ACC112 (cell line): Measurements from ENCODE around the gene KHDC4.

Experiments used
- H2AFZ ChIP-seq: fragments of 200-600 bp; sonication (generic); one replicate; pipeline ENCODE4 v1.6.0; 2017; ENCODE audit warnings: antibody characterized with exemption, low read length; ENCODE audit not compliant: unreplicated experiment
- H3K27ac ChIP-seq: fragments of 200-600 bp; sonication (generic); 2 replicates; pipeline ENCODE4 v1.5.1; 2014; ENCODE audit warnings: low read depth, mild to moderate bottlenecking, antibody characterized with exemption, low read length, moderate library complexity
- H3K27me3 ChIP-seq: fragments of 200-600 bp; sonication (generic); 2 replicates; pipeline ENCODE4 v1.6.1; 2014; ENCODE audit warnings: mild to moderate bottlenecking, antibody characterized with exemption, low read length, moderate library complexity, mixed read lengths; ENCODE audit not compliant: insufficient read depth
- H3K36me3 ChIP-seq: fragments of 200-600 bp; sonication (generic); 2 replicates; pipeline ENCODE4 v1.6.1; 2016; ENCODE audit warnings: mild to moderate bottlenecking, antibody characterized with exemption, low read length, moderate library complexity, mixed read lengths; ENCODE audit not compliant: insufficient read depth
- H3K4me1 ChIP-seq: fragments of 200-600 bp; sonication (generic); one replicate; pipeline ENCODE4 v1.6.1; 2016; ENCODE audit warnings: low read length, mixed read lengths; ENCODE audit not compliant: insufficient read depth, unreplicated experiment, control insufficient read depth
- H3K4me3 ChIP-seq: fragments of 200-600 bp; sonication (generic); 2 replicates; pipeline ENCODE4 v1.5.1; 2014; ENCODE audit warnings: mild to moderate bottlenecking, low read depth, low read length
- H3K79me2 ChIP-seq: fragments of 200-600 bp; sonication (generic); one replicate; pipeline ENCODE4 v1.6.0; 2016; ENCODE audit warnings: low read length; ENCODE audit not compliant: control insufficient read depth, unreplicated experiment, insufficient read depth

Gene KHDC4

GRCh38 chr1:155954645-155955044, 20.4 kb upstream of the KHDC4 start:
- H3K36me3 ChIP-seq: peaks cover 31% of the 10 kb centered on the region
- no peaks in the 10 kb centered on the region for H3K27me3 ChIP-seq
- H2AFZ ChIP-seq: no peak overlapping the region
- no peaks in the 10 kb centered on the region for H3K4me1 ChIP-seq
- H3K27ac ChIP-seq: no peak overlapping the region
- no peak overlapping the region for H3K4me3 ChIP-seq
- no peaks in the 10 kb centered on the region for H3K79me2 ChIP-seq

GRCh38 chr1:155952505-155952890, 18.3 kb upstream of the KHDC4 start:
- Histone ChIP-seq H3K4me1 (no peaks in the 10 kb centered on the region), H3K27me3 (no peaks in the 10 kb centered on the region), H3K27ac (no peak overlapping the region), H3K4me3 (no peak overlapping the region), H3K79me2 (no peaks in the 10 kb centered on the region), H2AFZ (no peak overlapping the region), H3K36me3 (peaks cover 30% of the 10 kb centered on the region)

- H3K79me2 ChIP-seq: no peaks in the 10 kb centered on the region
- H3K4me3 ChIP-seq: no peak overlapping the region
- H3K27me3 ChIP-seq: no peaks in the 10 kb centered on the region
- H3K4me1 ChIP-seq: no peaks in the 10 kb centered on the region
- no peak overlapping the region for H2AFZ ChIP-seq
- H3K36me3 ChIP-seq: peaks cover 25% of the 10 kb centered on the region
- no peak overlapping the region for H3K27ac ChIP-seq
These were observed 17.7 kb upstream of the KHDC4 start for GRCh38 chr1:155951753-155952504.

- Histone ChIP-seq H2AFZ (no peak overlapping the region), H3K27me3 (no peaks in the 10 kb centered on the region), H3K4me3 (no peak overlapping the region), H3K27ac (no peak overlapping the region), H3K36me3 (peaks cover 35% of the 10 kb centered on the region), H3K4me1 (no peaks in the 10 kb centered on the region), H3K79me2 (no peaks in the 10 kb centered on the region)
These were observed 16.6 kb upstream of the KHDC4 start for GRCh38 chr1:155950829-155951228.

GRCh38 chr1:155947741-155948140, 13.5 kb upstream of the KHDC4 start:
- H3K27me3 ChIP-seq: no peaks in the 10 kb centered on the region
- H3K36me3 ChIP-seq: peaks cover 28% of the 10 kb centered on the region; the same call in 1 of the 2 replicates
- H3K27ac ChIP-seq: no peak overlapping the region
- no peak overlapping the region for H3K4me3 ChIP-seq
- no peaks in the 10 kb centered on the region for H3K4me1 ChIP-seq
- no peaks in the 10 kb centered on the region for H3K79me2 ChIP-seq
- H2AFZ ChIP-seq: no peak overlapping the region

DNA sequence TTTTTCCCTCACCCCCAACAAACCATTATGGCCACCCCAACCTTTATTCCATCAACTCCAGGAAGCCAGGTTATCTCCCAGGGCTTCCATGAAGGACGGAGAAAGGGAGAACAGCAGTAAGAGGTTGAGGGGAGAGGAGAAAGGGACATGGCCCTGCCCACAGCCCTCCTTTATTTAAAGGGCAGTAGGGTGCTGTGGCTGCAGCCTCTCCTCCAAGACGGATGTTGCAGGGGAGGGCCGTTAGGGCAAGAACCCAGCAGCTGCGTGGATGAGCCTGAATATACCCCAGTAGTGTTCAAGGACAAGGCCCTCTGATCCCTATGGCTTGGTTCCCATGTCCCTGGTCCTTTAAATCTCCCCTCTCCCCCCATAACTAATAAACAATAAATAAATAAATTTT, 13.1 kb upstream of the KHDC4 start:
- H3K4me1 ChIP-seq: peaks cover under 1% of the 10 kb centered on the region
- H2AFZ ChIP-seq: no peak overlapping the region
- H3K4me3 ChIP-seq: no peak overlapping the region
- no peaks in the 10 kb centered on the region for H3K27me3 ChIP-seq
- no peaks in the 10 kb centered on the region for H3K79me2 ChIP-seq
- H3K27ac ChIP-seq: no peak overlapping the region
- peaks cover 28% of the 10 kb centered on the region; the same call in 1 of the 2 replicates for H3K36me3 ChIP-seq

DNA sequence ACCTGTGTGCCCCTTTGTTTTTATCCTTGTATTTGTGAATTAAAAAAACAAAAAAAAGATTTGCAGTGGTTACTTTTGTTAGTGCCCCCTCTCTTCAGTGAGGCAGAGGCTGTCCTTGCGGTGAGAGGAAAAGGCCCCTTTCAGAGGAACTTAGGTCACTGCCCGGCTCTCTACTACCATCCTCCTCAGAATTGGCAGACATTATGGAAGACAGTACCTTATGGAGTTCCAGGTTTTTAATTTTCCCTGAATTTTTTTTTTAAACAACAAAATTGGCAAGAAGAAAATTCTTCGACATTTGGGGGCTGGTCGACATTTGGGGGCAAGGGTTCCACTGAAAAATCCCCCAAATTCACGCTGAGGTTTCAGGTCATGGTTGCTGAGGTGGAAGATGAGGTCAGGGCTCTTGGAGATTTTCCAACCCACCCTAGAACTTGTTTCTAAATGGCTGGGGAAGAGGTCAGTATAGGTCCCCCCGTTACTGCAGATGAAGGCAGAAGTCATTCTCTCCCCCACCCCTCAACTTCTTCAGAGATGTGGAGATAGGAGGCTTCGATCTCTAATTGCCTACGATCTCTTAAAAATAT, 12.5 kb upstream of the KHDC4 start:
- Histone ChIP-seq H3K36me3 (peaks cover 28% of the 10 kb centered on the region; the same call in 1 of the 2 replicates), H3K27me3 (no peaks in the 10 kb centered on the region), H2AFZ (no peak overlapping the region), H3K79me2 (no peaks in the 10 kb centered on the region), H3K27ac (no peak overlapping the region), H3K4me1 (peaks cover 6% of the 10 kb centered on the region), H3K4me3 (no peak overlapping the region)

GRCh38 chr1:155944444-155944799, 10.2 kb upstream of the KHDC4 start:
- Histone ChIP-seq H3K27ac (no peak overlapping the region), H3K36me3 (peaks cover 17% of the 10 kb centered on the region; the same call in 1 of the 2 replicates), H3K4me1 (peaks cover 24% of the 10 kb centered on the region), H2AFZ (no peak overlapping the region), H3K79me2 (no peaks in the 10 kb centered on the region), H3K4me3 (no peak overlapping the region), H3K27me3 (no peaks in the 10 kb centered on the region)

DNA sequence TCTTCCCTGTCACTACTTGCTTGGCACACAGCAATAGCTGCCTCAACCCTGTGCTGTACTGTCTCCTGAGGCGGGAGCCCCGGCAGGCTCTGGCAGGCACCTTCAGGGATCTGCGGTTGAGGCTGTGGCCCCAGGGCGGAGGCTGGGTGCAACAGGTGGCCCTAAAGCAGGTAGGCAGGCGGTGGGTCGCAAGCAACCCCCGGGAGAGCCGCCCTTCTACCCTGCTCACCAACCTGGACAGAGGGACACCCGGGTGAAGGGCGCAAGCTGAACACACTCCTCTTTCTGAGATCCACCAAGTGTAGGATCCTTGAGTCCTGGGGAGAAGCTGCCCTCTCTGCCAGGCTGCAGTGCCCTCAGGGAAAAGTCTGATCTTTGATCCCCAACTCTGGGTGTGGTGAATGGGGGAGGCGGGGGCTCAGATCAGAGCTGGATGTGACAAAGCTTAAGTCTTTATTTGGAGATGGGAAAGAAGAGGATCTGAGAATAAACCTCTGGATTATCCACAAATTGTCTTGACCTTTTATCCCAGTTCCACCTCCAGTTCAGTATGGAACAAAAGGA, 8.4 kb upstream of the KHDC4 start:
- no peak overlapping the region for H2AFZ ChIP-seq
- peaks cover 11% of the 10 kb centered on the region; the same call in 1 of the 2 replicates for H3K36me3 ChIP-seq
- peaks cover 24% of the 10 kb centered on the region for H3K4me1 ChIP-seq
- H3K79me2 ChIP-seq: no peaks in the 10 kb centered on the region
- H3K4me3 ChIP-seq: no peak overlapping the region
- no peak overlapping the region for H3K27ac ChIP-seq
- no peaks in the 10 kb centered on the region for H3K27me3 ChIP-seq

DNA sequence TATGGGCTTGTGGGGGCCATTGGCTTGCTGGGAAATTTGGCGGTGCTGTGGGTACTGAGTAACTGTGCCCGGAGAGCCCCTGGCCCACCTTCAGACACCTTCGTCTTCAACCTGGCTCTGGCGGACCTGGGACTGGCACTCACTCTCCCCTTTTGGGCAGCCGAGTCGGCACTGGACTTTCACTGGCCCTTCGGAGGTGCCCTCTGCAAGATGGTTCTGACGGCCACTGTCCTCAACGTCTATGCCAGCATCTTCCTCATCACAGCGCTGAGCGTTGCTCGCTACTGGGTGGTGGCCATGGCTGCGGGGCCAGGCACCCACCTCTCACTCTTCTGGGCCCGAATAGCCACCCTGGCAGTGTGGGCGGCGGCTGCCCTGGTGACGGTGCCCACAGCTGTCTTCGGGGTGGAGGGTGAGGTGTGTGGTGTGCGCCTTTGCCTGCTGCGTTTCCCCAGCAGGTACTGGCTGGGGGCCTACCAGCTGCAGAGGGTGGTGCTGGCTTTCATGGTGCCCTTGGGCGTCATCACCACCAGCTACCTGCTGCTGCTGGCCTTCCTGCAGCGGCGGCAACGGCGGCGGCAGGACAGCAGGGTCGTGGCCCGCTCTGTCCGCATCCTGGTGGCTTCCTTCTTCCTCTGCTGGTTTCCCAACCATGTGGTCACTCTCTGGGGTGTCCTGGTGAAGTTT, 7.8 kb upstream of the KHDC4 start:
- H3K36me3 ChIP-seq: peaks cover 11% of the 10 kb centered on the region; the same call in 1 of the 2 replicates
- H3K4me3 ChIP-seq: no peak overlapping the region
- peaks cover 24% of the 10 kb centered on the region for H3K4me1 ChIP-seq
- no peak overlapping the region for H2AFZ ChIP-seq
- H3K27ac ChIP-seq: peak overlapping the region; percentile 15; the same call in 1 of the 2 replicates
- H3K79me2 ChIP-seq: no peaks in the 10 kb centered on the region
- H3K27me3 ChIP-seq: no peaks in the 10 kb centered on the region
